Fibroblast of skin of abdomen (primary cell): ENCODE results near the gene ZNF124.

Experiments
- DNase-seq: peaks from one replicate; pipeline ENCODE4 v3.0.0-alpha.2; 2013

ZNF124 gene

DNA sequence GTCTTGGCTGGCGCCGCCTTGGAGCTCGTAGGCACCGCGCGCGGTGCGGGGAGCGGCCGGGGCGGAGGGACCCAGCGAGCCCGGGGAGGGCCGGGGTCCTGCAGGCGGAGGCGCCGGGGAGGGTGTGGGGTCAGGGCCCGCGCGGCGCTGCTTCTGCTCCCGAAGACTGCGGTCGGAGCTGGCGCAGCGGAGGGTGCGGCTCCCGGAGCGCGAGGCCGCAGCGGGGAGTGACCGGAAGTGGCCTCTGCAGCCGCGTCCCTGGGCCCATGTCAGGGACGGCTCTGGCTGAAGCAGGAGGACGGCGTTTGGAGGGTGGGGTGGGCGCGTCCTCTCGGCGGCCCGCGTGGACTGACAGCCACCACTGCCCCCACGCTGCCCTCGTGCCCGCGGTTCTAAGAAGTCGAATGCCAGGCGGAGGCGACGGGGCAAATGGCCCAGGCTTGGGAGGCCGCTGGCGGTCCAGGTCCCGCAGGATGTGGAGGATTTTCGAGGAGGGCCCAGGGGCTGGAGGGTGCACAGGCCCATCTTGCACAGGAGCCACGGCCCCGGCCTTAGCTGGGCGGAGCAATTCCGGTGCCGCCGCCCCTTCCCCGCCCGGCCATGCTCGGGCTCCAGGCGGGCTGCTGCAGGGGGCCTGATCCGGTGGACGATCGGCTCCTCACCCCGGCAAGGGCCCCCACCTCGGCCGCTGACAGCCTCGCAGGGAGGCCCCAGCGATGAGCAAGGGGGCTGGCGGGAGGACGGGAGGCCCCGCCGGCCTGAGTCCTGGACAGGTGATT is 59.9 kb downstream of the ZNF124 start:
- DNase-seq: peak; percentile 28

DNA sequence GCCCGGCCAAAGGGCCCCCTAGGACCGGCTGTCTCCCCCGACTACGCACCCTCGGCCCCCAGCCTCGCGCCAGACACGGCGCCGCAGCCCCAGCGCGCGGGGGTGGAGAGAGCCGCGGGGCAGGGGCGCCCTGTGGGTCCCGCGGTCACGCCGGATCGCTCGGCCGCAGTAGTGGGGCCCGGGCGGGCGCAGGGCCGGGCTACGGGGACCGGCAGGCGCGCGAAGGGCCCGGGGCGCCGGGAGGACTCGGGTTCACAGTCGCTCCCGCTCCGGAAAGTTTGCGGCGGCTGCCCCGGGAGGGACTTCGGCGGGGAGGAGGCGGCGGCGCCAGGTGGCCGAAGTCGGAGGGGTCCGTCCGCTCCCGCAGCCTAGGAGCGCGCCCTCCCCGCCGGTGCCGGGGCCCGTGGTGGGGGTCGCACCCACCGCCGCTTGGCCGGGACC is 60.5 kb downstream of the ZNF124 start:
- peak; percentile 12 for DNase-seq

- DNase-seq: peak; percentile 27
Measured at GRCh38 chr1:247110627-247111258, 61.1 kb downstream of the ZNF124 start.

DNA sequence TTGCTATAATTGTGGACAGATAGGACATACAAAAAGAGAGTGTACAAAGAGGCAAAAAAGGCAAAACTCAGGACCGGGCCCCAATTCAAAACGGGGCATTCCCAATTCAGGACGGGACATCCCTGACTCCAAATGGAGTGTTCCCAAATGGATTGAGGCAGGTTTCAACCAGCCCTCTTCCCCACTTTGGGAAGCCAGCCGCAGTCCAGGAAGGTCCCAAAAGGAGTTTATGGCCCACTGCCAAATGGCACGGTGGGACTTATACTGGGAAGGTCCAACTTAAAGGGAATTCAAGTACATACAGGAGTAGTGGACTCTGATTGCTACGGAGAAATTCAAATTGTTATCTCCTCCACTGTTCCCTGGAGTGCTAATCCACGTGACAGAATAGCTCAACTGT is 64.1 kb downstream of the ZNF124 start:
- DNase-seq: no peak

GRCh38 chr1:247105966-247106365 is 65.9 kb downstream of the ZNF124 start:
- DNase-seq: no peak
